ENCODE data around the gene NR4A1. TPM values are rescaled to one million over a fixed set of nuclear protein-coding genes. Genes with fewer than 3 reads are reported as not detected.

NR4A1 gene
- total RNA-seq, 3 donors from 2014 or later (not counting 1 experiment from before 2014, with no cell fraction given), result 72.5 to 177 (median 96.7) TPM

DNA sequence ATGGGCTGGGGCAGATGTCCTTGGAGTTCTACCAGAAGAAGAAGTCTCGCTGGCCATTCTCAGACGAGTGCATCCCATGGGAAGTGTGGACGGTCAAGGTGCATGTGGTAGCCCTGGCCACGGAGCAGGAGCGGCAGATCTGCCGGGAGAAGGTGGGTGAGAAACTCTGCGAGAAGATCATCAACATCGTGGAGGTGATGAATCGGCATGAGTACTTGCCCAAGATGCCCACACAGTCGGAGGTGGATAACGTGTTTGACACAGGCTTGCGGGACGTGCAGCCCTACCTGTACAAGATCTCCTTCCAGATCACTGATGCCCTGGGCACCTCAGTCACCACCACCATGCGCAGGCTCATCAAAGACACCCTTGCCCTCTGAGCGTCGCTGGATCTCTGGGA, 25.6 kb downstream of the NR4A1 start:
- ATAC-seq, result no peak
- H3K4me3 ChIP-seq (ENCODE audit: low read length), result no peak overlapping the region
- DNase-seq, result no peak
- peaks cover 48% of the 10 kb centered on the region for H3K36me3 ChIP-seq (ENCODE audit: control insufficient read depth, insufficient read depth, low read length)
- no peak overlapping the region for H3K27ac ChIP-seq (ENCODE audit: low read length)
- peaks cover 24% of the 10 kb centered on the region for H3K4me1 ChIP-seq (ENCODE audit: control insufficient read depth, insufficient read depth, low read length)
- Mint-ChIP-seq H3K4me3 (no peak overlapping the region), H3K27me3 (ENCODE audit: low read depth in 2 of 2) (no peaks in the 10 kb centered on the region), H3K9me3 (no peaks in the 10 kb centered on the region), H3K27ac (no peak overlapping the region), H3K36me3 (peaks cover 16% of the 10 kb centered on the region), H3K4me1 (peaks cover 20 to 24% of the 10 kb centered on the region in 2 donors)
- H3K27me3 ChIP-seq (ENCODE audit: control insufficient read depth, insufficient read depth, low read length), result no peaks in the 10 kb centered on the region
- intact Hi-C loops (cut with micrococcal nuclease), result no loop called here
- TF ChIP-seq, protein P1, sequence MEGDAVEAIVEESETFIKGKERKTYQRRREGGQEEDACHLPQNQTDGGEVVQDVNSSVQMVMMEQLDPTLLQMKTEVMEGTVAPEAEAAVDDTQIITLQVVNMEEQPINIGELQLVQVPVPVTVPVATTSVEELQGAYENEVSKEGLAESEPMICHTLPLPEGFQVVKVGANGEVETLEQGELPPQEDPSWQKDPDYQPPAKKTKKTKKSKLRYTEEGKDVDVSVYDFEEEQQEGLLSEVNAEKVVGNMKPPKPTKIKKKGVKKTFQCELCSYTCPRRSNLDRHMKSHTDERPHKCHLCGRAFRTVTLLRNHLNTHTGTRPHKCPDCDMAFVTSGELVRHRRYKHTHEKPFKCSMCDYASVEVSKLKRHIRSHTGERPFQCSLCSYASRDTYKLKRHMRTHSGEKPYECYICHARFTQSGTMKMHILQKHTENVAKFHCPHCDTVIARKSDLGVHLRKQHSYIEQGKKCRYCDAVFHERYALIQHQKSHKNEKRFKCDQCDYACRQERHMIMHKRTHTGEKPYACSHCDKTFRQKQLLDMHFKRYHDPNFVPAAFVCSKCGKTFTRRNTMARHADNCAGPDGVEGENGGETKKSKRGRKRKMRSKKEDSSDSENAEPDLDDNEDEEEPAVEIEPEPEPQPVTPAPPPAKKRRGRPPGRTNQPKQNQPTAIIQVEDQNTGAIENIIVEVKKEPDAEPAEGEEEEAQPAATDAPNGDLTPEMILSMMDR (IDR thresholded peaks at IDR 0.05), result no peak
- no peaks in the 10 kb centered on the region for H3K9me3 ChIP-seq (ENCODE audit: control insufficient read depth, insufficient read depth, low read length)
- 97% methylated on average over 16 of the region's 16 CpGs for WGBS (ENCODE audit: insufficient coverage)

DNA sequence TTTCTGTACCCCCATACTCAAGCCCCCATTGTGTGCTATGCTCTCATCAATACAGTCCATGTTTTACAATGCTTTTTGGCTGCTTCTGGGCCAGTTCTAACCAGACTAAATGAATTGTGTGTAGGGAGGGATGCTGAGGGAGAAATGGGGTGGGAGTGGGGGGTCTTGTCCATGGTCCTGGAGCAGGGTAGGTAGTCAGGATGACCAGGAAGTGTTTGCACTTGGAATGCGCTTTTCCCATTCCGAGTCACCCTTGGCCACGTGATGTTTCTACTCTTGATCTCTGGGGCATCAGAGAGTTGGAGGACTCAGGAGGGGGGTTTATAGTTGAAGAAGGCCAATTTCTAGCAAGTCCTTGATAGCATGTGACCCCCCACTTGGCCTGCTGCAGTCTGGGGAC, 27.0 kb downstream of the NR4A1 start:
- no peak overlapping the region for H3K27ac ChIP-seq (ENCODE audit: low read length)
- ATAC-seq (no peak), DNase-seq (no peak)
- intact Hi-C loops (cut with micrococcal nuclease), result no loop called here
- H3K4me3 ChIP-seq (ENCODE audit: low read length), result no peak overlapping the region
- Mint-ChIP-seq H3K27me3 (ENCODE audit: low read depth in 2 of 2) (no peaks in the 10 kb centered on the region), H3K36me3 (peaks cover 16% of the 10 kb centered on the region), H3K4me1 (peaks cover 9 to 18% of the 10 kb centered on the region in 2 donors), H3K4me3 (no peak overlapping the region), H3K27ac (no peak overlapping the region), H3K9me3 (no peaks in the 10 kb centered on the region)
- no peaks in the 10 kb centered on the region for H3K9me3 ChIP-seq (ENCODE audit: control insufficient read depth, insufficient read depth, low read length)
- H3K27me3 ChIP-seq (ENCODE audit: control insufficient read depth, insufficient read depth, low read length), result no peaks in the 10 kb centered on the region
- 98% methylated on average over 3 of the region's 3 CpGs for whole genome bisulfite sequencing (ENCODE audit: insufficient coverage)
- peaks cover 44% of the 10 kb centered on the region for H3K36me3 ChIP-seq (ENCODE audit: control insufficient read depth, insufficient read depth, low read length)
- TF ChIP-seq, protein P1 (IDR thresholded peaks at IDR 0.05), result no peak
- peaks cover 29% of the 10 kb centered on the region for H3K4me1 ChIP-seq (ENCODE audit: control insufficient read depth, insufficient read depth, low read length)

DNA sequence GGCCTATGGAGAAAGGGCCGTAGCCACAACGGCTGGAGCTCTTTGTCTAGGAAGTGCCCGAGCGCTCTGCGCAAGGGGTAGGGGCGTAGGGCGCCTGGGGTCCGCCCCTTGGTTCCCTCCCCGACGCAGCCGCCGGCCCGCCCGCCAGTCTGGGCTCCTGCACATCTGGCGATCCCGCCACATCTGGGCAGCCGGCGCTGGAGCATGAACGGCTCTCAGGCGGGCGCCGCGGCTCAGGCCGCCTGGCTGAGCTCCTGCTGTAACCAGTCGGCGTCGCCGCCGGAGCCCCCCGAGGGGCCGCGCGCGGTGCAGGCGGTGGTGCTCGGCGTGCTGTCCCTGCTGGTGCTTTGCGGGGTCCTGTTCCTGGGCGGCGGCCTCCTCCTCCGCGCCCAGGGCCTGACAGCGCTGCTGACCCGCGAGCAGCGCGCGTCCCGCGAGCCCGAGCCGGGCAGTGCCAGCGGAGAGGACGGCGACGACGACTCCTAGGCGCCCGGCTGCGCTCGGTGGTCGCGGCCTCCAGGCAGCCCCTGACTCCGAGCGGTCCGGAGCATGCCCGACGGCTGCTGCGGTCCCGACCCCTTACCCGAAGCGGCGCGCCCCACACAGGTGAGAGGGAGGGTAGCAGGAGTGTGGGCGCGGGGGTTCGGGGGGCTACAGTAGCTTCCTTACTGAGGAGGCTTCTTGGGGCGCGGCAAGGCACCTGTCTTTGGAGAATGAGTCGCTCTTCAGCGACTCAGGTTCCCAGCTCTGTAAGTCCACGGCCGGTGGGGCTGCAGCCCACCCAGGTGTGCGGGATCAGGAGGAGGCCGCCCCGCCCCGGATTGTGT, 28.5 kb downstream of the NR4A1 start, which contains the start of gene SMIM41:
SMIM41 (plus strand) TSS at position 129 of the 827 bp plus-strand sequence; CDS start at position 205, 76 bp downstream.
- Mint-ChIP-seq H3K4me3 (no peak within 1 kb of the TSS), H3K27ac (no peak within 1 kb of the TSS), H3K27me3 (ENCODE audit: low read depth in 2 of 2) (no peaks in the 10 kb centered on the region), H3K36me3 (peaks cover 7% of the 10 kb centered on the region), H3K4me1 (peaks cover 0 to 13% of the 10 kb centered on the region in 2 donors), H3K9me3 (no peaks in the 10 kb centered on the region)
- H3K36me3 ChIP-seq (ENCODE audit: control insufficient read depth, insufficient read depth, low read length), result peaks cover 32% of the 10 kb centered on the region
- H3K27me3 ChIP-seq (ENCODE audit: control insufficient read depth, insufficient read depth, low read length), result no peaks in the 10 kb centered on the region
- DNase-seq, result no peak
- TF ChIP-seq, protein P1 (IDR thresholded peaks at IDR 0.05), result no peak
- WGBS (ENCODE audit: insufficient coverage), result 95% methylated on average over 87 of the region's 87 CpGs
- peaks cover 22% of the 10 kb centered on the region for H3K4me1 ChIP-seq (ENCODE audit: control insufficient read depth, insufficient read depth, low read length)
- H3K4me3 ChIP-seq (ENCODE audit: low read length), result no peak within 1 kb of the TSS
- intact Hi-C loops (cut with micrococcal nuclease), result no loop called here
- no peak within 1 kb of the TSS for H3K27ac ChIP-seq (ENCODE audit: low read length)
- no peaks in the 10 kb centered on the region for H3K9me3 ChIP-seq (ENCODE audit: control insufficient read depth, insufficient read depth, low read length)
- no peak for ATAC-seq

All from natural killer cell (primary cell).